ENCODE data around the gene TMEM63A.

TMEM63A gene

DNA sequence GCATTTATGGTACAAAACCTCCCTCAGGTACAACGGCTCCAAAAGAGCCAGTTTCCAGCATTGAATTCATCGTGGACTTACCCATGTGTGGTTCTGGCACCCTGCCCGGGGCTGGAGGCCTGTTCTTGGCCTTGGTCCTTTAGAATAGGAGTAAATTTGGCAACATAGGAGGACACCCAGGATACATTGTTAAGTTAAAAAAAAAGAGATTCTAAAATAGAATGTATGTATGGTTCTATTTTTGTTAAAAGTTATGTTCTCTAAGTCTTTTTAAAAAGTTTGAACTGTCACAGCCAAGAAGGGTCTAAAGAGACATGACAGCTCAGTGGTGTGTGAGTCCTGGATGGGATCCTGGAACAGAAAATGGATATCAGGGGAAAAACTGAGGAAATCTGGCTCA is 46.3 kb downstream of the TMEM63A start:
- H3K27ac ChIP-seq (ENCODE audit: insufficient read depth, low read depth, low read length, poor library complexity, severe bottlenecking), result no peak overlapping the region
- H3K36me3 ChIP-seq (ENCODE audit: control insufficient read depth, insufficient read depth, low read length), result no peaks in the 10 kb centered on the region
- 92 to 95% methylated on average over 3 of the region's 3 CpGs for WGBS, 2 experiments

DNA sequence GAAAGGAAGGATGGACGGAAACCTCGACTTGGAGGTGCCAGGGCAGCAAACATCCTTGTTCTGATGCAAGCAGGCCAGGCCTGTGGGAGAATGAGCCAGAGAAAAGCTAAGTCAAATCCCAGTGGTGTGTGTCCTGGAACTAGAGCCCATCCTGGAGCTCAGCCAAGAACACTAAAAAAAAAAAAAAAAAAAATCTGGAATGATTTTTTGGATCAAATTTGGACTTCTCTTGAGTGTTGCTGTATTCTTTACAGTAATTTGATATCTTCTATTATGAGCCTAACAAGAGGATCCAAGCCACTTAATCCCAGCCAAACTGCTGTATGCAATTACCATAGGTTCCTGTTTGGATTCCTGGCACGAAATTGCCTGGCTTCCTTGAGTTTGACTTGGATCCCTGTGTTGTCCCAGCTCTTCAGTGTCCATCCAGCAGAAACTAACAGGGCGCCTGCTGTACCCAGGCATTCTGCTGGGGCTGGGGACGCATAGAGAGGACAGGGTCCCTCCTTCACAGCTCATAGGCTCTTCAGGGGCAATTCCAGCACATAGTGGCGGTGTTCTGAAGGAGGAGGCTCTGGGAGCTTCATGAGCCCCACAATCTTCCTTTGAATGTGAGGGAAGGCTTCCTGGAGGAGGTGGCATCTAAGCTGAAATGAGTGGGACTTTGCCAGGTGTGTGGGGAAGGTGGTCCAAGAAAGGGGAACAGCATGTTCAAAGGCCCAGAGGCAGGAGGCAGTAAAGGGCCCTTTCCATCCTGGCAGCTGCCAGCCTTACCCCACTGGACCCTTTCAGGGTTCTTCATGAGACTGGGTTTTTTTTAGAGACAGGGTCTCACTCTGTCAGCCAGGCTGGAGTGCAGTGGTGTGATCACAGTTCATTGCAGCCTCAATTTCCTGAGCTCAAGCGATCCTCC is 47.5 kb downstream of the TMEM63A start:
- Histone ChIP-seq H3K27me3 (ENCODE audit: control insufficient read depth, insufficient read depth, low read length, poor library complexity, severe bottlenecking) (no peaks in the 10 kb centered on the region), H3K9me3 (ENCODE audit: control insufficient read depth, low read length) (no peaks in the 10 kb centered on the region), H3K4me3 (ENCODE audit: insufficient read depth, low read depth, low read length) (no peak overlapping the region), H3K4me1 (ENCODE audit: control insufficient read depth, insufficient read depth, low read length) (no peaks in the 10 kb centered on the region), H3K36me3 (ENCODE audit: control insufficient read depth, insufficient read depth, low read length) (no peaks in the 10 kb centered on the region), H3K27ac (ENCODE audit: insufficient read depth, low read depth, low read length, poor library complexity, severe bottlenecking) (no peak overlapping the region)
- 91 to 94% methylated on average over 7 of the region's 7 CpGs for WGBS, 2 experiments

More for the DNA sequence above, 46.3 kb downstream of the TMEM63A start:
- Histone ChIP-seq H3K9me3 (ENCODE audit: control insufficient read depth, low read length) (no peaks in the 10 kb centered on the region), H3K4me1 (ENCODE audit: control insufficient read depth, insufficient read depth, low read length) (no peaks in the 10 kb centered on the region), H3K27me3 (ENCODE audit: control insufficient read depth, insufficient read depth, low read length, poor library complexity, severe bottlenecking) (no peaks in the 10 kb centered on the region), H3K4me3 (ENCODE audit: insufficient read depth, low read depth, low read length) (no peak overlapping the region)

DNA sequence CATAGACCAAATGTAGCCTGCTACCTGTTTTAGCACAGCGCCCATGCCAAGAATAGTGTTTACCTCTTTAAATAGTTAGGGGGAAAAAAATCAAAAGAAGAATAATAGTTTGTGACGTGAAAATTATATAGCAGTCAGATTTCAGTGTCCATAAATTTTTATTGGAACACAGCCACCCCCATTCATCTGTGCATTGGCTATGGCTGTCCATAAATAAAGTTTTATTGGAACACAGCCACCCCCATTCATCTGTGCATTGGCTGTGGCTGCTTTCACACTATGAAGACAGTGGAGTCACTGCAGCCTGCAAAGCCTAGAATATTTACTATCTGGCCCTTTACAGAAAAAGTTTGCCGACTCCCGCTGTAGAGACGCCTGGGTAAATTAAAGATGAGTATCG is 51.3 kb downstream of the TMEM63A start:
- Histone ChIP-seq H3K4me1 (ENCODE audit: control insufficient read depth, insufficient read depth, low read length) (peaks cover 2% of the 10 kb centered on the region), H3K27me3 (ENCODE audit: control insufficient read depth, insufficient read depth, low read length, poor library complexity, severe bottlenecking) (no peaks in the 10 kb centered on the region), H3K9me3 (ENCODE audit: control insufficient read depth, low read length) (no peaks in the 10 kb centered on the region), H3K4me3 (ENCODE audit: insufficient read depth, low read depth, low read length) (no peak overlapping the region), H3K27ac (ENCODE audit: insufficient read depth, low read depth, low read length, poor library complexity, severe bottlenecking) (no peak overlapping the region), H3K36me3 (ENCODE audit: control insufficient read depth, insufficient read depth, low read length) (no peaks in the 10 kb centered on the region)
- WGBS, 2 experiments, result 94 to 97% methylated on average over 6 of the region's 6 CpGs

DNA sequence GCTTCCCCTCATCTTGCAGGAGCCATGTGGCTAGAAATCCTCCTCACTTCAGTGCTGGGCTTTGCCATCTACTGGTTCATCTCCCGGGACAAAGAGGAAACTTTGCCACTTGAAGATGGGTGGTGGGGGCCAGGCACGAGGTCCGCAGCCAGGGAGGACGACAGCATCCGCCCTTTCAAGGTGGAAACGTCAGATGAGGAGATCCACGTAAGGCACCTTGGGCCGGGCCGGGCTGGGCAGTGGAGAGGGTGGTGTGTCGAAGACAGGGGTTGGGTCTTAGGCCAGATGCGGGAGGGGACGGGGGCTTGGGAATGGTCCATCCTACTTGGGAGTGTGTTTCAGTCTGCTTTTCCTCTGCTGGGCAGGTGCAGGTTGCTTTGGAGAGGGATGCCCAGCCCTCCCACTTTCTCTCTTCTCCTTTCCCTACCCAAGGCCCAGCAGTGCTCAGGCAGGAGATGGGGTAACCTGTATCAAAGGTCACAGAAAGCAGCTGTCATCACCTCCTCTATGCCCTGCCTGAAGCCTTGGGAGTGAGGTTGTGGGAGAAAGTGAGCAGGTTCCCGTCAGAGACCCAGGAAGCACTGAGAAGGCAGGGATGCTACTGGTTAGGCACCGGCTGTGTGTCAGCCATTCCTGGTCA is 53.4 kb downstream of the TMEM63A start:
- Histone ChIP-seq H3K4me1 (ENCODE audit: control insufficient read depth, insufficient read depth, low read length) (peaks cover 19% of the 10 kb centered on the region), H3K27ac (ENCODE audit: insufficient read depth, low read depth, low read length, poor library complexity, severe bottlenecking) (no peak overlapping the region), H3K4me3 (ENCODE audit: insufficient read depth, low read depth, low read length) (no peak overlapping the region), H3K27me3 (ENCODE audit: control insufficient read depth, insufficient read depth, low read length, poor library complexity, severe bottlenecking) (no peaks in the 10 kb centered on the region), H3K9me3 (ENCODE audit: control insufficient read depth, low read length) (no peaks in the 10 kb centered on the region), H3K36me3 (ENCODE audit: control insufficient read depth, insufficient read depth, low read length) (no peaks in the 10 kb centered on the region)
- WGBS, 2 experiments, result 93% methylated on average over 14 of the region's 14 CpGs

DNA sequence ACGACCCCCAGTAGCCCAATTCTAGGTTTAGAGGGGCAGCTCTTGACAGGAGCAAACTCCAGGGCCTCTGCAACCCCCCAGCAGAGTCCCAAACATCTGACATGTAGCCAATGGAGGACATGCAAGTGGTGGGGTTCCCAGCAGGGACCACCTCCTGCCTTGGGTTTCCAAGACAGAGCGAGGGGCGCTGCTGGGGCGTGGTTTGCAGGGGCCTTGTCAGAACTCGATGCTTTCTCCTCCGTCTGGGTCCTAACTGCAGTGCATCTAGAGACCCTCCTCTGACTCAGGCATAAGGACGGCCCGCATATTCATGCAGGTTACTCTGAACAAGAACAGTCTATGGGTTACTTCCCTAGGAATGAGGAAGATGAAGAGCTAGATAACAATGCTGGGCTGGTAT is 55.1 kb downstream of the TMEM63A start:
- no peak overlapping the region for H3K4me3 ChIP-seq (ENCODE audit: insufficient read depth, low read depth, low read length)
- H3K4me1 ChIP-seq (ENCODE audit: control insufficient read depth, insufficient read depth, low read length), result peaks cover 23% of the 10 kb centered on the region
- no peaks in the 10 kb centered on the region for H3K9me3 ChIP-seq (ENCODE audit: control insufficient read depth, low read length)
- 83 to 88% methylated on average over 8 of the region's 8 CpGs for WGBS, 2 experiments
- no peak overlapping the region for H3K27ac ChIP-seq (ENCODE audit: insufficient read depth, low read depth, low read length, poor library complexity, severe bottlenecking)
- H3K36me3 ChIP-seq (ENCODE audit: control insufficient read depth, insufficient read depth, low read length), result no peaks in the 10 kb centered on the region
- no peaks in the 10 kb centered on the region for H3K27me3 ChIP-seq (ENCODE audit: control insufficient read depth, insufficient read depth, low read length, poor library complexity, severe bottlenecking)

DNA sequence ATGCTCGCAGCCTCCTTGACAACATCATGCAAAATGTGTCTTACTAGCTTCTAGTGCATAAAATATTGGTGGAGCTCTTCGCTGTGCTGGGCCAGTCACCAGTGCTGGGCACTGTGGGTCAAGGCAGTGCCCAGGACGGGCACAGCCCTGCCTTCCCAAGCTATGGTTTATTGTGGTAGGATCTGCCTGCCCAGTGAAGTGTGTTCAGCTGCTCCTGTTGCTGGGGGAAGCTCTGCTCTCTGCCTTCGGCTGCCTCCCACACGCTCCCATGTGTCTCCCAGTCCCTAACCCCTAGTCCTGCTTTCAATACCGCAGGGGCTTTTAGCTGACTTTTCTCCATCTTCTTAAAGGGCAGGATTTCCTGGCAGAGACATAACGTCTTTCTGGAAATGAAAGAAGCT is 56.6 kb downstream of the TMEM63A start:
- H3K27ac ChIP-seq (ENCODE audit: insufficient read depth, low read depth, low read length, poor library complexity, severe bottlenecking), result no peak overlapping the region

DNA sequence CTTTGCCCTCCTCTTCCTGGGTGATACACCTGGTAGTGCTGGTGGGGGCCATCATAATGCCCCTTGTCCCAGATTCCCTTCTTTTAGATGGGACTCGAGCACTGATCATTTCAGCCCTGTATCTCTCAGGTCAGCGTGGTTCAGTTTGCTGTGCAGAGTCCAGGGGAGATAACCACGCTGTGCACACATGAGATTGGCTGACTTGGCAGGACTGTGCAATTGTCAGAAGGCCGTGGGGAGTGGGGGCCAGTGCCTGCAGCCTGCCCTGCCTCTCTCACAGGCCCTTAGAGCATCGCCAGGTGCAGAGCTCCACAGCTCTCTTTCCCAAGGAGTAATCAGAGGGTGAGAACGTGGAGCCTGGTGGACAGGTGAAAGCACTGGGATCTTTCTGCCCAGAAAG is 57.1 kb downstream of the TMEM63A start:
- H3K4me1 ChIP-seq (ENCODE audit: control insufficient read depth, insufficient read depth, low read length), result peaks cover 23% of the 10 kb centered on the region
- H3K9me3 ChIP-seq (ENCODE audit: control insufficient read depth, low read length), result no peaks in the 10 kb centered on the region
- H3K27ac ChIP-seq (ENCODE audit: insufficient read depth, low read depth, low read length, poor library complexity, severe bottlenecking), result no peak overlapping the region
- no peaks in the 10 kb centered on the region for H3K27me3 ChIP-seq (ENCODE audit: control insufficient read depth, insufficient read depth, low read length, poor library complexity, severe bottlenecking)
- H3K4me3 ChIP-seq (ENCODE audit: insufficient read depth, low read depth, low read length), result no peak overlapping the region
- no peaks in the 10 kb centered on the region for H3K36me3 ChIP-seq (ENCODE audit: control insufficient read depth, insufficient read depth, low read length)
- WGBS, 2 experiments, result 89 to 94% methylated on average over 6 of the region's 6 CpGs

More for the DNA sequence above, 56.6 kb downstream of the TMEM63A start:
- Histone ChIP-seq H3K36me3 (ENCODE audit: control insufficient read depth, insufficient read depth, low read length) (no peaks in the 10 kb centered on the region), H3K27me3 (ENCODE audit: control insufficient read depth, insufficient read depth, low read length, poor library complexity, severe bottlenecking) (no peaks in the 10 kb centered on the region), H3K9me3 (ENCODE audit: control insufficient read depth, low read length) (no peaks in the 10 kb centered on the region), H3K4me1 (ENCODE audit: control insufficient read depth, insufficient read depth, low read length) (peaks cover 23% of the 10 kb centered on the region), H3K4me3 (ENCODE audit: insufficient read depth, low read depth, low read length) (no peak overlapping the region)
- WGBS, 2 experiments, result 71 to 81% methylated on average over 7 of the region's 7 CpGs

DNA sequence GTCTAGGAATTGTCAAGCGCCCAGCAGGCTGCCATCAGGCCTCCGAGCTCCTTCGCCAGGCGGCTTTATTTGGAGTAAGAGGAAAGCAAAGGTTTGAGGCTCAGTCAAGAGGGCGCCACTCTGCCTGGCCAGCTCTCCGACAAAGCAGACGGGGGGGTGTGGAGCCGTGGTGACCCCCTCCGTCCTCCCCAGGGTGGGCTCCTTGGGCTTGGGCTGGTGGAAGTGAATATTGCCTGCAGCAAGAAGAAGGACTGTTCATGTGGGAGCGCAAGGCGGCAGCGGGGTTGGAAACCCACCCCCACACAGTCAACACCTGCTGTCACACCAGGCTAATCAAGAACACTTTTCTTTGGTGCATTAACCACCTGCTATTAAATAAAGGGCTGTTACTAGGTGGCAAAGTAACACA is 57.6 kb downstream of the TMEM63A start:
- 46% methylated on average over 12 of the region's 12 CpGs for WGBS, 2 experiments
- H3K36me3 ChIP-seq (ENCODE audit: control insufficient read depth, insufficient read depth, low read length), result no peaks in the 10 kb centered on the region
- H3K9me3 ChIP-seq (ENCODE audit: control insufficient read depth, low read length), result no peaks in the 10 kb centered on the region
- H3K27me3 ChIP-seq (ENCODE audit: control insufficient read depth, insufficient read depth, low read length, poor library complexity, severe bottlenecking), result no peaks in the 10 kb centered on the region
- H3K4me3 ChIP-seq (ENCODE audit: insufficient read depth, low read depth, low read length), result no peak overlapping the region
- H3K27ac ChIP-seq (ENCODE audit: insufficient read depth, low read depth, low read length, poor library complexity, severe bottlenecking), result no peak overlapping the region
- H3K4me1 ChIP-seq (ENCODE audit: control insufficient read depth, insufficient read depth, low read length), result peaks cover 23% of the 10 kb centered on the region

DNA sequence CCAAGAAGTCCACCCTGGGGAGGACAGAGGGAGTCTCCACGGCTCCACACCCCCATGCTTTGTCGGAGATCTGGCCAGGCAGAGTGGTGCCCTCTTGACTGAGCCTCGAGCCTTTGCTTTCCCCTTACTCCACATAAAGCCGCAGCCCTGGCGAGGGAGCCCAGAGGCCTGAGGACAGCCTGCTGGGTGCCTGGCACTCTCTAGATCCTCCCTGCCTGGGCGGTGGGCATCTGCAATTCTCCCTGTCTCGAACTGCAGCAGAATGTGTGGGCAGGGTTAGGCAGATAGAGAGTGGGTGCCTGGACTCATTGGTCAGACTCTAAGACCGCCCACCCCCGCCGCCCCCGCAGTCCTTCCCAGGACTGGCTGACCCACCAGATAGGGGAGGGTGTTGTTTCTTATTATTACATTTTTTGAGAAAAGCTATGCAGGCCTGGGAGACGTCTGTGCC is 58.3 kb downstream of the TMEM63A start:
- H3K27ac ChIP-seq (ENCODE audit: insufficient read depth, low read depth, low read length, poor library complexity, severe bottlenecking), result no peak overlapping the region
- H3K36me3 ChIP-seq (ENCODE audit: control insufficient read depth, insufficient read depth, low read length), result no peaks in the 10 kb centered on the region
- no peak overlapping the region for H3K4me3 ChIP-seq (ENCODE audit: insufficient read depth, low read depth, low read length)
- 79 to 82% methylated on average over 12 of the region's 12 CpGs for WGBS, 2 experiments
- H3K4me1 ChIP-seq (ENCODE audit: control insufficient read depth, insufficient read depth, low read length), result peaks cover 23% of the 10 kb centered on the region
- no peaks in the 10 kb centered on the region for H3K27me3 ChIP-seq (ENCODE audit: control insufficient read depth, insufficient read depth, low read length, poor library complexity, severe bottlenecking)
- H3K9me3 ChIP-seq (ENCODE audit: control insufficient read depth, low read length), result no peaks in the 10 kb centered on the region

DNA sequence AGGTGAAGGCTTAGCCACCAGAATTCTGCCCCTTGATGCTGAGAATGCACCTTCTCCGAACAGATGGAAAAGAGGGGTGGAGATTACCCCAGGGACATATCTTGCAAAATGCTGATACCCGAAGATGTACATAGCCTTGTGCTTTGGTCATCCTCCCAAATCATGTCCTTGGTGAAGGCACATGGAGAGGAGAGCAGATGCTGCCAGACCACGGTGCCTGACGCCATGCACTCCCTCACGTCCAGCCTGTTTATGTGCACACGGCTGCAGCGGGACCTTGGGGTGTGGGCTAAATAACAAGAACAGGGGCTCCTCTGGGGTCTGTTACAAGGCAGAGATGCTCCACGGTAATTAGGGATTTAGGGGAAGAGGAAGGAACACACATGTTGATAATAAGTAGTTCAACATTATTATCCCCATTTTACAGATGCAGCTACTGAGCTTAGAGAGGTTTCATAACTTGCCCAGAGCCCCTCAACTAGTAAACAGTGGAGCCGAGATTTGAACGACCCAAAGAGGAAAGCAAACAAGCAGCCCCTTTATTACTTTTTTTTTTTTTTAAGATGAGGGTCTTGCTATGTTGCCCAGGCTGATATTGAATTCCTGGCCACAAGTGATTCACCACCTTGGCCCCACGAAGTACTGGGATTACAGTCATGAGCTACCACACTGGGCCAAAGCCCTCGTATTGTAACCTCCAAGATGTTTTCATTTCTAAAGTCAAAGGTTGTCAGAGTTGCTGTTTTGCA is 59.4 kb downstream of the TMEM63A start:
- Histone ChIP-seq H3K36me3 (ENCODE audit: control insufficient read depth, insufficient read depth, low read length) (no peaks in the 10 kb centered on the region), H3K27me3 (ENCODE audit: control insufficient read depth, insufficient read depth, low read length, poor library complexity, severe bottlenecking) (no peaks in the 10 kb centered on the region), H3K4me1 (ENCODE audit: control insufficient read depth, insufficient read depth, low read length) (peaks cover 26% of the 10 kb centered on the region), H3K27ac (ENCODE audit: insufficient read depth, low read depth, low read length, poor library complexity, severe bottlenecking) (no peak overlapping the region), H3K4me3 (ENCODE audit: insufficient read depth, low read depth, low read length) (no peak overlapping the region), H3K9me3 (ENCODE audit: control insufficient read depth, low read length) (no peaks in the 10 kb centered on the region)
- WGBS, 2 experiments, result 95 to 96% methylated on average over 12 of the region's 12 CpGs

Measured in ectodermal cell (in vitro differentiated cells).